Measurements from ENCODE around the gene GPR152. TPM values are rescaled to one million over a fixed set of nuclear protein-coding genes. Genes with fewer than 3 reads are reported as not detected.
A peak's percentile ranks its signal among the peaks of the same experiment; 100 is the strongest.
"Not testable (repeated sequence)": the region's sequence is repeated elsewhere in the genome, so short reads cannot be mapped to it uniquely, and the experiment has no call there.

GPR152 gene
- total RNA-seq, 1 experiment from 2014 or later = not detected

GRCh38 chr11:67466962-67467771 lies 14.6 kb upstream of the GPR152 start:
- peak in 1 of 2 experiments; percentile 54 for DNase-seq
- Histone ChIP-seq H3K27me3 (replicated peaks; ENCODE audit: control insufficient read depth, insufficient read depth, low read length) (no peaks in the 10 kb centered on the region), H3K9me3 (no peaks in the 10 kb centered on the region), H3K4me3 (ENCODE audit: low read depth, low read length) (no peak overlapping the region), H3K36me3 (ENCODE audit: control insufficient read depth, insufficient read depth, low read length) (no peaks in the 10 kb centered on the region), H3K4me1 (peaks cover 29% of the 10 kb centered on the region)
- H3K9me3 Mint-ChIP-seq (ENCODE audit: unreplicated experiment) = no peaks in the 10 kb centered on the region
- ChIA-PET CTCF (interaction anchor here (3.8 kb wide), 1 partner anchor 66 kb away, joined by 38 read pairs; the partner anchor contains the start of gene PPP1CA), POLR2A (interaction anchor here (0.6 to 1.2 kb wide), 2 partner anchors 20 to 37 kb away, joined by 3 read pairs; no protein-coding TSS in a partner anchor)
- peak overlapping the region; percentile 89 for H3K27ac Mint-ChIP-seq (ENCODE audit: unreplicated experiment)
- TF ChIP-seq CTCF (IDR thresholded peaks at IDR 0.05; ENCODE audit: insufficient read depth in 1 of 2, low read depth in 1 of 2, low read length in 1 of 2, severe bottlenecking in 1 of 2, unreplicated experiment in 1 of 2) = no peak
- H3K4me1 Mint-ChIP-seq (ENCODE audit: low read depth, unreplicated experiment) = peaks cover 20% of the 10 kb centered on the region
- H3K4me3 Mint-ChIP-seq (ENCODE audit: unreplicated experiment) = peak overlapping the region; percentile 94
- H3K27me3 Mint-ChIP-seq (ENCODE audit: insufficient read depth, unreplicated experiment) = no peaks in the 10 kb centered on the region
- intact Hi-C loops (cut with micrococcal nuclease; ENCODE audit: unreplicated experiment) = no loop called here
- H3K36me3 Mint-ChIP-seq (ENCODE audit: insufficient read depth, unreplicated experiment) = peaks cover 28% of the 10 kb centered on the region
- BruUV-seq (replicated peaks) = no TSS peak

- H3K4me1 Mint-ChIP-seq (ENCODE audit: low read depth, unreplicated experiment) = peaks cover 20% of the 10 kb centered on the region
- CTCF ChIA-PET = interaction anchor here (2.0 kb wide), 1 partner anchor 65 kb away, joined by 18 read pairs; the partner anchor contains the start of gene PPP1CA
These were observed 13.8 kb upstream of the GPR152 start for GRCh38 chr11:67466367-67466766.

GRCh38 chr11:67465530-67465929 lies 13.0 kb upstream of the GPR152 start:
- Mint-ChIP-seq H3K4me1 (ENCODE audit: low read depth, unreplicated experiment) (peaks cover 20% of the 10 kb centered on the region), H3K36me3 (ENCODE audit: insufficient read depth, unreplicated experiment) (peaks cover 28% of the 10 kb centered on the region), H3K4me3 (ENCODE audit: unreplicated experiment) (peak overlapping the region; percentile 96), H3K27ac (ENCODE audit: unreplicated experiment) (peak overlapping the region; percentile 86)
- CTCF ChIA-PET = interaction anchor here (0.7 to 2.0 kb wide), 2 partner anchors 64 to 114 kb away, joined by 3 to 18 read pairs; partner anchors contain the start of gene PPP1CA
- H3K4me3 ChIP-seq (ENCODE audit: low read depth, low read length) = peak overlapping the region; percentile 89
- H3K9me3 Mint-ChIP-seq (ENCODE audit: unreplicated experiment); BruUV-seq (replicated peaks); DNase-seq; H3K9me3 ChIP-seq; intact Hi-C loops (cut with micrococcal nuclease; ENCODE audit: unreplicated experiment); H3K36me3 ChIP-seq (ENCODE audit: control insufficient read depth, insufficient read depth, low read length); H3K27me3 Mint-ChIP-seq (ENCODE audit: insufficient read depth, unreplicated experiment); H3K27me3 ChIP-seq (replicated peaks; ENCODE audit: control insufficient read depth, insufficient read depth, low read length): not testable (repeated sequence)
- POLR2A ChIA-PET = interaction anchor here (0.6 to 1.5 kb wide), 5 partner anchors 17 to 974 kb away, joined by 3 to 10 read pairs (median 3); partner anchors contain the start of genes AIP, CORO1B and PPP1CA
- peaks cover 29% of the 10 kb centered on the region for H3K4me1 ChIP-seq

More at GRCh38 chr11:67466367-67466766, 13.8 kb upstream of the GPR152 start:
- H3K9me3 ChIP-seq = no peaks in the 10 kb centered on the region
- no TSS peak for BruUV-seq (replicated peaks)
- no peak for TF ChIP-seq CTCF (IDR thresholded peaks at IDR 0.05; ENCODE audit: insufficient read depth in 1 of 2, low read depth in 1 of 2, low read length in 1 of 2, severe bottlenecking in 1 of 2, unreplicated experiment in 1 of 2)
- H3K9me3 Mint-ChIP-seq (ENCODE audit: unreplicated experiment) = no peaks in the 10 kb centered on the region
- no peak overlapping the region for H3K27ac Mint-ChIP-seq (ENCODE audit: unreplicated experiment)
- DNase-seq = peak in 1 of 2 experiments; percentile 34
- intact Hi-C loops (cut with micrococcal nuclease; ENCODE audit: unreplicated experiment) = no loop called here
- no peaks in the 10 kb centered on the region for H3K27me3 ChIP-seq (replicated peaks; ENCODE audit: control insufficient read depth, insufficient read depth, low read length)
- H3K4me3 Mint-ChIP-seq (ENCODE audit: unreplicated experiment) = peak overlapping the region; percentile 13
- H3K4me3 ChIP-seq (ENCODE audit: low read depth, low read length) = no peak overlapping the region
- H3K36me3 Mint-ChIP-seq (ENCODE audit: insufficient read depth, unreplicated experiment) = peaks cover 28% of the 10 kb centered on the region
- H3K36me3 ChIP-seq (ENCODE audit: control insufficient read depth, insufficient read depth, low read length) = no peaks in the 10 kb centered on the region
- H3K27me3 Mint-ChIP-seq (ENCODE audit: insufficient read depth, unreplicated experiment) = no peaks in the 10 kb centered on the region
- POLR2A ChIA-PET = no interaction called here
- H3K4me1 ChIP-seq = peaks cover 29% of the 10 kb centered on the region

Measured in Caco-2 (cell line).